NCI-H526 treated with DMSO at 0.1 percent for 48 hours (cell line): ENCODE results near the gene RHOJ.

Experiments used
- DNase-seq: peaks from one replicate; lab custom pipeline; 2025; lab: John Stamatoyannopoulos, UW

RHOJ gene

DNA sequence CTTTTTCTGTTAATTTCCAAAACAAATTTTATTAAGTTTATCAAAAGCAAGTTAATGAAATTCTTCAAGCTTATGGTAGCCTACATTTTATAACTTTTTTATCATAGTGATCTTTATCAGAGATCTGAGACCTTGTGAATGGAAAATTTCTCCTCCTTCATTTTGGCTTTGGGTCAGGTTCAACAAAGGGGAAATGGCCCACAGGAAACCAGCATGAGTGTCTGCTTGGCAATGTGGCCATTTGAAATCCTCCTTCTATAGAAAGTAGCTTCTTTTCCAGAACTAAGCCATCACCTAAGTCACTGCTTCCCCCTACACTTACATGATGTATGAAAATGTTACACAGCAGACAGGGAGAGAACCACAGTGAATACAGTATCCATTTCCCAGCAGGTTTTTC lies 1.6 kb downstream of the RHOJ start:
- DNase-seq = no peak

DNA sequence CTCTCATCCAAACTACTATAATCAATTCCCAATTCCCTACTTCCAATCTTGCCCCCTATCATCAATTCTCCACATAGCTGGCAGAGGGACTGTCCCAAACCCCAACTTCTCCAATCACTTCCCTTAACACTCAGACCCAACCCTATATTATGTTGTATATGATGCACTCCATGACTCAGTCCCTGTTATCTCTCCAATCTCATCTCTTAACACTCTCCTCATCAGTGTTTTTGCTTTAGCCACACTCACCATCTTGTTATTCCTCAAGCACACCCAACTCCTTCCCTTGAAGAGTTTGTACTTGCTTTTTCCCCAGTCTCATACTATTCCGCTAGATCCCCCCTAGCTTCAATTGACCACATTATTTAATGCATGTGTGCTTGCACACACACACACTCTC lies 4.9 kb downstream of the RHOJ start:
- DNase-seq = no peak

DNA sequence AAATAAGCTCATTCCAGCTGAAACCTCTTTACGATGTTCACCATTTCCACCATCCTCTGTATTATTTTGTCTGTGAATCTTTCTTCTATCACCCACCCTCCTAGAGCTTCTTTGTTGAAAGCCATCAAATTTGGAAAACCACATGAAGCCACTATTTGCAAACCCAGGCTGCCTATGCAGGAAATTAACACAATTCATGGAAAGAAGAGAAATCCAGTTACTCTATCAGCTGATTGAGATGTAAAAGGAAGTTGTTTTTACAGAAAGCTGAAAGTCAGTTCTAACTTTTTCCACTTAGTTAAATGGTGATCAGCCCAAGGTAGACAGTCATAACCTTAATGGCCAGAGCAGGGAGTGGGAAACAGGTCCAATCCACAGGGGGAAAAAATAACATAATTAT lies 6.6 kb downstream of the RHOJ start:
- DNase-seq = no peak

DNA sequence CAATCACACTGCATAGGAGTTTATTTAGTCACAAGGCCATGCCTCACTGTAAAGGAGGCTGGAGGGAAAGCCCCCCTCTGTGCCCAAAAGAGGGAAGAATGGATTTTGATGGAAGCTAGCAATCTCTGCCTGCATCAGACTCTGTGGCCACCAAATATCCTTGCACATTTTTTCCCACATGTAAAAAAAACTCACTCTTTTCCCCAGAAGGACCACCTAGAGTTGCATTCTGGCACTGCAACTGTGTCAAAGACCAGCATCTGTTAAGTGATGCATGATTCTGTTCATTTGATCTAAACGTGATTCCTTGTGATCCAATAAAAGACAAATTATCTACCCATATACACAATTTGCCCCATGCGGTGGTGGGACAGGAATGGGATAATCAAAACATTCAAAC lies 8.0 kb downstream of the RHOJ start:
- DNase-seq = no peak

DNA sequence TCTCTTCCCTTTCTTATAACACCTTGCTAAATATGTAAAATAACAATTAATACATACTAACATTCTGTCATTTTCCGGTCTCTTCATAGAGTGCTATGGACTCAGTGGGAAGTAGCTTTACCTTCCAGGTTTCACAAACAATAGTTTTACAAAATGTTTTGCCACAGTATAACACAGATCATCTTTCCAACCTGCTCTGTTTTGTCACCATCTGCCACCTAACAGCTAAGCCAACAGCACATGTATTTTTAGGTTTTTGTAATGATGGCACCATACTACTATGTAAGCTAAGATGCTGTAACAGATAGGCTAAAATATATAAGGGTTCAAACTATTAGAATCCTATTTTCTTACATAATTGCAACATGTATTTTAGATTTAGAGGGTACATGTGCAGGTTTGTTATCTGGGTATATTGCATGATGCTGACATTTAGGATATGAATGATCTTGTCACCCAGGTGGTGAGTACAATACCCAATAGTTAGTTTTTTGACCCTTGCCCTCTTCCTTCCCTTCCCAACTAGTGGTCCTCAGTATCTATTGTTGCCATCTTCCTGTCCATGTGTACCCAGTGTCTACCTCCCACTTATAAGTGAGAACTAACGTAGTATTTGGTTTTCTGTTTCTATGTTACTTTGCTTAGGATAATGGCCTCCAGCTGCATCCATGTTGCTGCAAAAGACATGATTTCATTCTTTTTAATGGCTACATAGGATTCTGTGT lies 8.7 kb downstream of the RHOJ start:
- no peak for DNase-seq

DNA sequence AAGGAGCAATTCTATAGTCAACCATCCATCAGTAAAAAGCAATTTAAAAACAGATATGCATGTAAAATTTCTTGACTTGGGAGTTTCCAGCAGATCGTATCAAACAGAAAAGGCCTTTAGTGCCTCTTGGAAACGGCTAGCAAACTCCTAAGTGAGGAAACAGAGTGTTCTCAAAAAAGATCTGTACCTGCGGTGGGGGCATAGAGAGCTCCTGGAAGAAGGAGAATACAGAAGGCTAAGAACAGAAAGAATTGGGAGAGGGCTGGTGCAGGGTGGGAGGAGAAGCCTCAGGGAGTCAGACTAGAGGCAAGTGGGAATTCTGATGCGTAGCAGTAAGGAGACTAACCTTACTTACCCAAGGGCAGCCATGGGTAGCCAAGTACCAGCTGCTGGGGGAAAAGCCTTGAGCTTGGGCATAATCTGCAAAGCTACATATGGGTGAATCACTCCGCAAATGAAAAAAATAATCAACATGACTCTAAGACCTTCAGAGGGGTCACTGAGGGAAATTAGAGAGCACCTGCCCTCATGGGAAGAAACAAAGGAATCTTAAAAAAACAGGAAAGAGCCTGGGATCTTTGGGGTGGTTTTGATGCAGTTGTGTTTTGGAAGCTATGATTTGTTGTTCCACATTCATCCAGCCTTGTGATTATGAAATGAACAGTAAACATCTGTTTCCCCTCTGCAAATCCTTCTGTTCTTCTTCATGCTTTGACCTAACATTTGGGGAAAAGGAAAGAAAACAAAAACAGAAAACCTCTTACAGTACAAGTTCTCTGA lies 10.4 kb downstream of the RHOJ start:
- DNase-seq = no peak

DNA sequence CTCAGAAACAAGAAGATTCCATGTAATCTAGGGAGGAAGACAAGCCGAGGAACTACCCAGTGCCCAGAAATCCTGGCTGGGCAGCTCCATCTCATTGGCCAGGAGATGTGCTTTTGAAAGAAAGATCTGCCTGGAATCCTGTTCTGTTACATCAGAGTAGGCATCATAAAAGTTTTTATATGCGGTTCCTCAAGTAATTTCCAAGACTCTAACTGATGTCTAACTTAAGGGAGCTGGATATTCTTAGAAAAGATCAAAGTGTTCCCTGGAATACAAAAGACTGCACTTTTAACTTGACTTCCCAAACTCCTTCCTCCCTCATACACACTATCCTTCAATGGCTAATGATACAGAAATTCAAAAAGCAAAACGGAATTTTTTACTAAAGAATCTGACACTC lies 16.3 kb downstream of the RHOJ start:
- DNase-seq = no peak

DNA sequence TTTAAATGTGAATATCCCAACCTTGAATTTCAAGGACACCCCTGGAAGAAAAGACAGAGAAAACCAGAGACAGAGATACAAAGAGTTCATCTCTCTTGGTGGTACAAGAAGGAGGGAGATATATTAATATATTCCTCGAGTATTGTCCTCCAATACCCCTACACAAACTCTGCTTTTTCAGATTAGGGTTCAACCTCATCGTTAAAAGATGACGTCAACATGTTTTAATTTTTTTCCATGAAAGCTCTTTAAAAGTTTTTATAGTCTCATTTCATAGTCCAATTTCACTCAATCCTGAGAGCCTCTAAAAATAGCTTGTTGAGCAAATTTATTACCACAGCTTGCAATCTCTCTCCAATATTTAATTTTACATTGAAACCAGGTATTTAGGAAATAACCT lies 19.4 kb downstream of the RHOJ start:
- no peak for DNase-seq

DNA sequence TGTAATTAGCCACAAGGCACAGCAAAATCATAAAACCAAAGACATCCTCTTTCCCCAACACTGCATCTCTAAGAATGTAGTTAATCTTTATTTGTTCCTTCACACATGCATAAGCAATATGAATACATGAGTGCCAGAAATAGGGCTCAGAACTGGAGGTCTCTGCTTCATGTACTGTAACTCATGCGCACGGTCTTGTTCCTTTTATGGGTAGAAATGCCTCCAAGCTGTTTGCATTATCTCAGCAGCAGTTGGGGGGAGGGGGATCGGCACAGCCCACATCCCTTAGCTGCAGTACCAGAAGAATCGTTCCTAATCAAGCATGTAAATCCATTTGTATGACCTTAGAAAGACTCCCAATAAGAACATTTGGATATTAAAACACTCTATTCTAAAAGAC lies 20.0 kb downstream of the RHOJ start:
- no peak for DNase-seq

DNA sequence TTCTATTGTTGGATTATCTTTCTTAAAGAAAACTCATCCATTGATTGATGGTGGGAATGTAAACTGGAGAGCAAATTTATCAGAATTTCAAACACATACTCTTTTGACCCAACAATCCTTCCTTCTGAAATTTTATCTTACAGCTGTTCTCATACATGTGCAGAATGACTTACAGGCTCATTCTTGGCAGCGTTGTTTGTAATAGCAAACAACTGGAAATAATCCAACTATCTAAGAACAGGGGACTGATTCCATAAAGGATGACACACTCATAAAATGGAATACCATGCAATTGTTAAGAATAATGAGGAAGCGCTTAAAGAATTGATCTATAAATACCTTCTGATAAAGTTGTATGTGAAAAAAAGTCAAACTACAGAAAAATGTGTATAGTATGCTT lies 24.0 kb downstream of the RHOJ start:
- no peak for DNase-seq

DNA sequence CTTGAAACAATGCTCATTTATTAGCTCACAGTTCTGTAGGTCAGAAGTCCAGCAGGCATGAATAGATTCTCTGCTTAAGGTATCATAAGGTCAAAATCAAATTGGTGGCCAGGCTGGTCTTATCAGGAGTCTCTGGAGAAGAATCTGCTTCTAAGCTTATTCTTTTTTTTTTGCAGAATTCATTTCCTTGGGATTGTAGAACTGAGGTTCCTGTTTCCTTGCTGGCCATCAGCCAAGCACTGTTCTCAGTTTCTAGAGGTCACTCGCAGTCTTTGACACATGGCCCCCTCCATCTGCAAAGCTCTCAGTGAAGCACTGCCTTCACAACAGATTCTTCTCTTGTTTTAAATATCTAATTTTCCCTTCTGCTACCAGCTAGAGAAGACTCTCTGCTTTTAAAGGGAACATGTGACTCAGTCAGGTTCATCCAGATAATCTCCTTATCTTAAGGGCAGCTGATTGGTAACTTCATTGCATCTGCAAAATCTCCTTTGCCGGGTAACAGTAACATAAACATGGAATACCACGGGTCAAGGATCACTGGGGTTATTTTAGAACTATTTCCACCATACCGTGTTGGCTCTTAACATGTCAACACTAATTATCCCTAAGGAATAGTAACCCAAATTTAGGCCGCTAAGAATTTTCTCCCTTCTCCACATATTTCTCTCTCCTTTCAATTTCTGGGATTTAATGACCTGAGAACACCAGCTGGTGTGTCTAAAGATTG lies 25.3 kb downstream of the RHOJ start:
- DNase-seq = no peak

DNA sequence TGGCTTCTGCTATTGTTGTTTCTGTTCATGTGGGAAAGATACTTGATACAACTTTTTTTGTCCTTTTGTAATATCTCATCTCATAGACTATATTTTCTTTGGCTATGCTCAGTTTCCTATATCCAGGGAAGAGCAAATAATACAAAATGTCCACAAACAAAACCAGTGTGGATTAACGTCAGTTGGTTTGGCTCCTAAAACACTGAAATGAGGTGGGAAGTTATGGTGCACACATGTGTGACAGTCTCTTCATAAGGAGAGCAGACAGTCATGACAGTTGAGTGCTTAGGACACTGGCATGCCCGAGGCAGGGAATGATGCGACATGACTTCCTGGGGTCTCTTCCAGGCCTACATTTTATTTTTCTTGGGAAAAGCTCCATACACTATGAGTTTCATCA lies 27.5 kb downstream of the RHOJ start:
- DNase-seq = no peak

DNA sequence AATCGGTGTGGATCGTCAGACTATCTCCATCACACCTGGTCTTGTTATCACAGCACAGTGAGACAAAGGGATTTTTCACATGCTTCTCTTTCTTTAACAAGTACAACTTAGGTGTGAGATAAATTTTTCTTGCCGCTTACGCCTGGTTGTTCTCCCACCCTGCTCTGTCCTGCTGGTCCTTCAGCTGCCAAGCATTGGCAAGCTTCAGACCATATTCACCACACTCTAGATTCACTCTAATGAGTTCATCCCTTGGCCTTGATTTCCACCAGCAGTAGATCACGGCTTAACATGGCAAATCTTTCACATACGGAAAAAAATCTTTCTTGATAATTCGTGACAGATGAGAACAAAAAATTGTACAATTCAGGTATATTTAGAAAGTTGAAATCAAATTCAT lies 33.5 kb downstream of the RHOJ start:
- DNase-seq = no peak

DNA sequence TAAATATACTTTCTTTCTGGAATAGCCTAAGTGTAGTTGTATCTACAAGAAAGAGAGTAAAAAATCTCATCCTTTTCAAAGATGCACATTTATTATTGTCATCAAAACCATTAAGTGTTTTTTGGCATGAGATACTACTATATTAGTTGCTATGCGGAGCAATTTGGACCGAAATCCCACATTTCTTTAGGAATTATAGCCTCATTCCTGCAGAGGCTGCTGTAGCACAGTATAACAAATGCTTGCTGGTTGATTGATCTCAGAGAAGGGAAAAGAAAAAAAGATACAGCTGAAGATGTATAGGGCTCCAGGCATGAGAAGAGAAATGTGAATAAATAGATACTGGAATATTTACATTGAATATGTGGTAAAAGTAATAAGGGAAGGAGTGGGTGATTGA lies 36.0 kb downstream of the RHOJ start:
- DNase-seq = no peak

DNA sequence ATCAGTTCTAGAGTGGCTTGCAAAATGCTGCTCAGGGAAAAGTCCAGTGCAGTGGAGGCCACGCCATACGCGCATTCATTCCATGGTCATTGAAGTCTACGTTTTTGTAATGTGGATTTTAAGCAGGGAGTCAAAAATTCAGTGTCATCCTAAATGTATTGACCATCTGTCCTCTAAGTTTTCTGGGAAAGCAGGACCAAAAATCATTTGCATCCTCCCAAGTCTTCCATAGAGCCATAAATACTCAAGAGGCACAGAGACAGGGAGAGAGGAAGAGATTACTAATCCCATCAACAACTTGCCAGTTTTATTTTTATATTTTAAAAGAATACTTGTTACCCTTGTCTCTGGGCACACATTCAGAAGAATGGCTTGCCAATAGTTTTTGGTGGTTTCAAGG lies 36.9 kb downstream of the RHOJ start:
- no peak for DNase-seq

DNA sequence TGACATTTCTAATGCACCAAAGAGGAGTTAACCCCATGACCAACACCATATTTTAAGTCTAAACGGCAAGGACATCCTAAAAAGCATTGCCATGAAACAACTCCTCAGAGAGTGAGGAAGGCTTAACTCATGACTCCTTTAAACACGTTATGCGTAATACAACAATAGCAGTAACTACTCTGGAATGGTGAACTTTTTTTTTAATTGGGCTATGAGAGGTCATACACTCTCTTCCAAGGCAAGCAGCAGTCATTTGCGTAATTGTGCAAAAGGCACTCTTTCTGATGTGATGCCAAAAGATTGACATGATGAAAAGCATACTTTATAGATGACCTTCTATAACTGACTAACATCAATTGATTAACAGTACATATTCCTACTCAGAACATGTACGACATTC lies 39.4 kb downstream of the RHOJ start:
- no peak for DNase-seq

DNA sequence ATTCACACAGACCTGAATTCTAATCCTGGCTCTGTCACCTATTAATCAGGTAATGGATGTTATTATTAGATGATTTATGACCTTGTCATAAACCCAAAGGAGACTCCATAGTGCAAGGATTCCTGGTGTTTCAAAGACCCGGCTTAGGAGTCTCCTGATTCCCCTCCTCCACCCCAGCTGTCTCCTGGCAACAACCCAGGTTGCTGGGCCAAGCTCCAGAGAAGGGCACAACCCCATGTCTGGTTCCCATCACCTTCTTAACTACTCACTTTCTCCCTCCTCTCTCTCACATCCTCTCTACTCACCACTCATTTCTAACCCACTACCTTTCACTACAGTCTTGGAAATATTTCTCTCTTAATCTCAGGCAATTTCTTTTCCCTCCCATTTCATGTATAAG lies 41.6 kb downstream of the RHOJ start:
- DNase-seq = no peak

DNA sequence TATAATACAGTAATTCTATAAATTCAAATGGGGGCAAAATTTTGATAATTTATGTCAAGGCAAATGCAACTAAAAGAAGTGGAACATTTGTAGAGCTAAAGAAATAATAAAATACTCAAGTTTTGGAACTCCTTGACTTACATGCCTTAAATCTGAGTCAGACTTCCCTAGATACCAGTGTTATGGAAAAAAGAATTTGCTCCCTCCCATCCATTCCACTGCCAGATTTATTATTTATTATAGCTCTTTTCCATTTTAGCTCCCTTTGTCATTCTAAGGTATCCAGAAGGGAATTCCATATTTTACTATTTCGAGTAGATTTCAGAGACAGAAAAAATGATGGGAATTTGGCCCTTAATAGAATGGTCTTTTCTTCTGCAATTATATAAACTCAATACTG lies 44.0 kb downstream of the RHOJ start:
- no peak for DNase-seq

DNA sequence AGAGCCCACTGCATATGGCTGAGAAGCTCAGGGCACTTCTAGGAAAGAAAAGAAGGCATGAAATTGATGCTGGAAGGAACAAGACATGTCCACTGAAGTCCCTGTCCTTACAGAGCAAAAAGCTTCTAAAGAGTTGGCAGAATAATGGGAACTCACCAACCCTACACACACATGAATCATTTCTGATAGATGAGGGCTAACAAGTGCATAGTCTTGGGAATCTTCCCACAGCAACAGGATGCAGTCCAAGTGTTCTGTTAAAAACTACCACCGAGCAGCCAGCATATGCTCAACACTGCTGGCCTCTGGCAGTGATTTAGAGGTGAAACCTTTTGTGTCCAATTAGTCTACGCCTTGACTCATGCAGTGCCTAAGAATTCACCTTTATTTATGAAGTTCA lies 44.8 kb downstream of the RHOJ start:
- DNase-seq = no peak

DNA sequence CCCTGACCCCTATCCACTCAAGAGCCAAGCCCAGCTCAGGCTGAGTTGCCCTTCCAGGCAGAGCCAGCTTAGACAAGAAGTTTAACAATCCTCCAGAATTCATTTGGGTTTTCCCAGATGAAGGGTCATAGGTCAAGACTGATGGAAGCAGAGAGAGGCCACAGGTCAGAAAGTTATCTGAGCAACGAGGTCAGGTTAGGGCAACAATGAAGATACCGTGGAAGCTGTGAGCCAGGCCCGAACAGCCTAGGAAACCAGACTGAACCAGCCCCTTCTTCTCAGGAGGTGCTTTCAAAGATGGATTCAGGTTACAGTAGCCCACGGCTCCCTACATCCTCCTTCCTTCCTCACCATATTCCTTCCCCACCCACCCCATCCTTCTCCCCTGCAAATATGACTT lies 53.1 kb downstream of the RHOJ start:
- no peak for DNase-seq

DNA sequence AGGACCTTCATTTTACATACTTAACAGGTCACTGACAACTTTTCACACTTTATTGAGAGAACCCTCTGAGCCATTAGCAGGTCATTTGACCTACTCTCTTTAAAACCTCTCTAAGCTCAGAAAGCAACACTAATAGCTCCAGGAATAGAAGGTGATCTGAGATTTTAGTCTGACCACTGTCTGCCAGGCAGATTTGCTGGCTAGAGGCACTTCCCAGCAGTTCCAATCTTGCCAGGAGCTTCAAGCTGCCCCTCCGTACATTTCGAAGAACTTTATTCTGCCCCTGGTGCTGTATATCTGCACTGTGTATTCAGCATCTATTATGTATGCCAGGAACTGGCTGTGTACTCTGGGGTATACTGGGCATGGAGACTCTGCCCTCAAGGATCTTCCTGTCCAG lies 58.2 kb downstream of the RHOJ start:
- no peak for DNase-seq

DNA sequence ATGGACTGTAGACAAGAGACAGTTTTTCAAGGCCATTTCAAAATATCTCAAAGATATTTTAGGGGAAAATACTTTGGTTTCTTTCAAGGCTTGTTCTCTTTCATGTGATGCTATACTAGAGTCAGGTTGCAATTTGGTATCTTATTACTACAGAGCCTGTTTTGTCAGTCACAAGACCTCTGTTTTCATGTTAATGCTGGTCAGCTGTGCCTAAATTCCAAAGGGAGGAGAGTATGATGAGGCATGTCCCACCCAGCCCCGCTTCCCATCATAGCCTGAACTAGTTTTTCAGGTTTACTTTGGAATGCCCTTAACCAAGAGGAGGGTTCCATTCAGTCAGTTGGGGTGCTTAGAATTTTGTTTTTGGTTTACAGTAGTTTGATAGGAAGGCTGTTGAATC lies 61.9 kb downstream of the RHOJ start:
- no peak for DNase-seq

DNA sequence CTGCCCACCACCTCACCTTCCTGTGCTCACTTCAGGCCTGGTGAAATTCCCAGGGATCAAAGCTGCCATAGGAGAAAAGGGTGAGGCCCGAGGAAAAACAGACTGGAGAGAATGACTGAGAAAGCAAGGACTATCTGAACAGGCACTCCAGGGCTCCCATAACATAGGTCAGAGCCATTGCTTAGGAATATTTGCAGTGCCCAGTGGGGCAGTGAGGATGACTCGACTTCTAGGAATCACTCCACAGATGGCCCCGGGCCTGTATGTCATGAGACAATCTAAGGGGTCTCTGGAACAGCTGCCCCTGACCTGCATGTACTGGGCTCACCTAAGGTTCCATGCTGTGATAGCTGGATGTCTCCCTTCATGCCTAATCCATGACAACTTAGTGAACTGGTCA lies 62.9 kb downstream of the RHOJ start:
- DNase-seq = no peak
